Measurements from ENCODE around the gene NCS1.

NCS1 gene

GRCh38 chr9:130128733-130129431 is 43.3 kb upstream of the NCS1 start:
- TF ChIP-seq SIN3A (IDR thresholded peaks at IDR 0.05; ENCODE audit: borderline replicate concordance, insufficient read depth, low read length) (no peak), FOXP2 (optimal IDR thresholded peaks at IDR 0.05; ENCODE audit: borderline replicate concordance, extremely low read depth, extremely low read length, insufficient read depth) (no peak), REST (IDR thresholded peaks at IDR 0.05; ENCODE audit: insufficient read depth in 1 of 2, low read depth in 2 of 2, low read length in 2 of 2) (no peak), TAF1 (IDR thresholded peaks at IDR 0.05; ENCODE audit: borderline replicate concordance, insufficient read depth, low read length) (no peak), POLR2AphosphoS5 (IDR thresholded peaks at IDR 0.05; ENCODE audit: low read depth, low read length) (no peak)

- TF ChIP-seq POLR2AphosphoS5 (IDR thresholded peaks at IDR 0.05; ENCODE audit: low read depth, low read length) (no peak), SIN3A (IDR thresholded peaks at IDR 0.05; ENCODE audit: borderline replicate concordance, insufficient read depth, low read length) (no peak), REST (IDR thresholded peaks at IDR 0.05; ENCODE audit: insufficient read depth in 1 of 2, low read depth in 2 of 2, low read length in 2 of 2) (no peak), TAF1 (IDR thresholded peaks at IDR 0.05; ENCODE audit: borderline replicate concordance, insufficient read depth, low read length) (no peak), FOXP2 (optimal IDR thresholded peaks at IDR 0.05; ENCODE audit: borderline replicate concordance, extremely low read depth, extremely low read length, insufficient read depth) (no peak)
Observed at GRCh38 chr9:130129432-130130061, 42.7 kb upstream of the NCS1 start.

GRCh38 chr9:130132746-130133145 is 39.5 kb upstream of the NCS1 start:
- TF ChIP-seq FOXP2 (optimal IDR thresholded peaks at IDR 0.05; ENCODE audit: borderline replicate concordance, extremely low read depth, extremely low read length, insufficient read depth) (no peak), SIN3A (IDR thresholded peaks at IDR 0.05; ENCODE audit: borderline replicate concordance, insufficient read depth, low read length) (no peak), REST (IDR thresholded peaks at IDR 0.05; ENCODE audit: insufficient read depth in 1 of 2, low read depth in 2 of 2, low read length in 2 of 2) (no peak), POLR2AphosphoS5 (IDR thresholded peaks at IDR 0.05; ENCODE audit: low read depth, low read length) (no peak), TAF1 (IDR thresholded peaks at IDR 0.05; ENCODE audit: borderline replicate concordance, insufficient read depth, low read length) (no peak)

GRCh38 chr9:130137081-130137640 is 35.0 kb upstream of the NCS1 start:
- TF ChIP-seq SIN3A (IDR thresholded peaks at IDR 0.05; ENCODE audit: borderline replicate concordance, insufficient read depth, low read length) (no peak), FOXP2 (optimal IDR thresholded peaks at IDR 0.05; ENCODE audit: borderline replicate concordance, extremely low read depth, extremely low read length, insufficient read depth) (no peak), TAF1 (IDR thresholded peaks at IDR 0.05; ENCODE audit: borderline replicate concordance, insufficient read depth, low read length) (no peak), REST (IDR thresholded peaks at IDR 0.05; ENCODE audit: insufficient read depth in 1 of 2, low read depth in 2 of 2, low read length in 2 of 2) (no peak), POLR2AphosphoS5 (IDR thresholded peaks at IDR 0.05; ENCODE audit: low read depth, low read length) (no peak)
